Activated CD4-positive, alpha-beta T cell treated with anti-CD3 and anti-CD28 coated beads, Interleukin-2, amount 10 ng/mL, durations not matched to agents 24 days and 14 days (primary cell): Measurements from ENCODE around the gene PLXNA4. TPM values are rescaled to one million over a fixed set of nuclear protein-coding genes. Genes with fewer than 3 reads are reported as not detected.
"Not testable (repeated sequence)": the region's sequence is repeated elsewhere in the genome, so short reads cannot be mapped to it uniquely, and the experiment has no call there.

ENCODE experiments used
- DNase-seq: peaks from one replicate; pipeline ENCODE4 v3.0.0; 2022
- H3K27ac Mint-ChIP-seq: one replicate; pipeline ENCODE4 v1.8.0; 2022; ENCODE audit warnings: mild to moderate bottlenecking, mixed read lengths
- H3K27me3 Mint-ChIP-seq: one replicate; pipeline ENCODE4 v1.8.0; 2022; ENCODE audit warnings: mixed read lengths
- H3K36me3 Mint-ChIP-seq: one replicate; pipeline ENCODE4 v1.8.0; 2022; ENCODE audit warnings: low read depth, mild to moderate bottlenecking, mixed read lengths
- H3K4me1 Mint-ChIP-seq: one replicate; pipeline ENCODE4 v1.8.0; 2021; ENCODE audit warnings: mixed read lengths
- H3K4me3 Mint-ChIP-seq: one replicate; pipeline ENCODE4 v1.8.0; 2022; ENCODE audit warnings: mild to moderate bottlenecking, moderate library complexity, mixed read lengths
- H3K9me3 Mint-ChIP-seq: one replicate; pipeline ENCODE4 v1.8.0; 2021; ENCODE audit warnings: mixed read lengths
- intact Hi-C: fragments of 100-400 bp; cut with micrococcal nuclease; formaldehyde crosslinking; loops from one replicate; pipeline ENCODE4 v1.15.1; 2023
- total RNA-seq: library from RNA; stranded (reverse); gene quantifications from 2 replicates; pipeline ENCODE4 v1.2.3, GENCODE V29; 2022

The PLXNA4 gene
- total RNA-seq, 1 donor from 2014 or later = 0.70 TPM

GRCh38 chr7:132171130-132171576 lies 405.1 kb downstream of the PLXNA4 start:
- intact Hi-C loops = no loop called here
- Mint-ChIP-seq H3K4me3 (no peak overlapping the region), H3K9me3 (no peaks in the 10 kb centered on the region), H3K36me3 (no peaks in the 10 kb centered on the region), H3K27me3 (no peaks in the 10 kb centered on the region), H3K27ac (no peak overlapping the region), H3K4me1 (no peaks in the 10 kb centered on the region)
- DNase-seq = no peak

- no peaks in the 10 kb centered on the region for H3K4me1 Mint-ChIP-seq
- H3K4me3 Mint-ChIP-seq = no peak overlapping the region
- no peak for DNase-seq
- no peak overlapping the region for H3K27ac Mint-ChIP-seq
- no peaks in the 10 kb centered on the region for H3K9me3 Mint-ChIP-seq
- H3K36me3 Mint-ChIP-seq = no peaks in the 10 kb centered on the region
- intact Hi-C loops = no loop called here
- H3K27me3 Mint-ChIP-seq = no peaks in the 10 kb centered on the region
Observed at GRCh38 chr7:132169730-132170129, 406.5 kb downstream of the PLXNA4 start.

- H3K36me3 Mint-ChIP-seq = no peaks in the 10 kb centered on the region
- no peak overlapping the region for H3K27ac Mint-ChIP-seq
- DNase-seq = no peak
- no peaks in the 10 kb centered on the region for H3K27me3 Mint-ChIP-seq
- no peaks in the 10 kb centered on the region for H3K4me1 Mint-ChIP-seq
- H3K9me3 Mint-ChIP-seq = no peaks in the 10 kb centered on the region
- intact Hi-C loops = no loop called here
- no peak overlapping the region for H3K4me3 Mint-ChIP-seq
Observed at GRCh38 chr7:132168239-132168638, 408.0 kb downstream of the PLXNA4 start.

- H3K36me3 Mint-ChIP-seq, DNase-seq, H3K9me3 Mint-ChIP-seq, H3K4me1 Mint-ChIP-seq, H3K27me3 Mint-ChIP-seq, H3K27ac Mint-ChIP-seq, intact Hi-C loops, H3K4me3 Mint-ChIP-seq: not testable (repeated sequence)
Observed at GRCh38 chr7:132165695-132166094, 410.6 kb downstream of the PLXNA4 start.

- no peak for DNase-seq
Observed at GRCh38 chr7:132164558-132165125, 411.6 kb downstream of the PLXNA4 start.

GRCh38 chr7:132162556-132163144 lies 413.6 kb downstream of the PLXNA4 start:
- no peaks in the 10 kb centered on the region for H3K27me3 Mint-ChIP-seq
- DNase-seq = no peak
- H3K36me3 Mint-ChIP-seq = no peaks in the 10 kb centered on the region
- no peak overlapping the region for H3K4me3 Mint-ChIP-seq
- no peaks in the 10 kb centered on the region for H3K4me1 Mint-ChIP-seq
- no peak overlapping the region for H3K27ac Mint-ChIP-seq
- intact Hi-C loops = no loop called here
- no peaks in the 10 kb centered on the region for H3K9me3 Mint-ChIP-seq

More at GRCh38 chr7:132164558-132165125, 411.6 kb downstream of the PLXNA4 start:
- Mint-ChIP-seq H3K9me3 (no peaks in the 10 kb centered on the region), H3K4me1 (no peaks in the 10 kb centered on the region), H3K36me3 (no peaks in the 10 kb centered on the region), H3K27ac (no peak overlapping the region), H3K27me3 (no peaks in the 10 kb centered on the region), H3K4me3 (no peak overlapping the region)
- intact Hi-C loops = no loop called here

GRCh38 chr7:132161976-132162375 lies 414.3 kb downstream of the PLXNA4 start:
- no peak for DNase-seq
- Mint-ChIP-seq H3K27ac (no peak overlapping the region), H3K36me3 (no peaks in the 10 kb centered on the region), H3K9me3 (no peaks in the 10 kb centered on the region), H3K4me1 (no peaks in the 10 kb centered on the region), H3K4me3 (no peak overlapping the region), H3K27me3 (no peaks in the 10 kb centered on the region)
- intact Hi-C loops = no loop called here

- Mint-ChIP-seq H3K4me1 (no peaks in the 10 kb centered on the region), H3K9me3 (no peaks in the 10 kb centered on the region), H3K36me3 (no peaks in the 10 kb centered on the region), H3K27ac (no peak overlapping the region), H3K4me3 (no peak overlapping the region), H3K27me3 (no peaks in the 10 kb centered on the region)
- intact Hi-C loops = no loop called here
- no peak for DNase-seq
Observed at GRCh38 chr7:132161533-132161915, 414.7 kb downstream of the PLXNA4 start.

GRCh38 chr7:132160611-132161532 lies 415.4 kb downstream of the PLXNA4 start:
- Mint-ChIP-seq H3K27me3 (no peaks in the 10 kb centered on the region), H3K4me3 (no peak overlapping the region), H3K36me3 (no peaks in the 10 kb centered on the region), H3K4me1 (no peaks in the 10 kb centered on the region), H3K9me3 (no peaks in the 10 kb centered on the region), H3K27ac (no peak overlapping the region)
- DNase-seq = no peak
- intact Hi-C loops = no loop called here

GRCh38 chr7:132158841-132159240 lies 417.4 kb downstream of the PLXNA4 start:
- H3K27ac Mint-ChIP-seq = no peak overlapping the region
- intact Hi-C loops = no loop called here
- no peaks in the 10 kb centered on the region for H3K4me1 Mint-ChIP-seq
- H3K4me3 Mint-ChIP-seq = no peak overlapping the region
- H3K9me3 Mint-ChIP-seq = no peaks in the 10 kb centered on the region
- no peaks in the 10 kb centered on the region for H3K36me3 Mint-ChIP-seq
- H3K27me3 Mint-ChIP-seq = peaks cover 3% of the 10 kb centered on the region
- no peak for DNase-seq

- Mint-ChIP-seq H3K27me3 (peaks cover 3% of the 10 kb centered on the region), H3K9me3 (no peaks in the 10 kb centered on the region), H3K36me3 (no peaks in the 10 kb centered on the region), H3K4me3 (no peak overlapping the region), H3K27ac (no peak overlapping the region), H3K4me1 (no peaks in the 10 kb centered on the region)
- no peak for DNase-seq
- intact Hi-C loops = no loop called here
Observed at GRCh38 chr7:132158166-132158565, 418.1 kb downstream of the PLXNA4 start.

- DNase-seq = no peak
- Mint-ChIP-seq H3K27ac (no peak overlapping the region), H3K27me3 (peaks cover 3% of the 10 kb centered on the region), H3K9me3 (no peaks in the 10 kb centered on the region), H3K4me1 (no peaks in the 10 kb centered on the region), H3K4me3 (no peak overlapping the region), H3K36me3 (no peaks in the 10 kb centered on the region)
- intact Hi-C loops = no loop called here
Observed at GRCh38 chr7:132155715-132156114, 420.6 kb downstream of the PLXNA4 start.

GRCh38 chr7:132154695-132155471 lies 421.4 kb downstream of the PLXNA4 start:
- intact Hi-C loops = no loop called here
- no peak overlapping the region for H3K4me3 Mint-ChIP-seq
- no peaks in the 10 kb centered on the region for H3K9me3 Mint-ChIP-seq
- no peaks in the 10 kb centered on the region for H3K36me3 Mint-ChIP-seq
- no peak overlapping the region for H3K27ac Mint-ChIP-seq
- no peaks in the 10 kb centered on the region for H3K4me1 Mint-ChIP-seq
- no peak for DNase-seq
- peaks cover 3% of the 10 kb centered on the region for H3K27me3 Mint-ChIP-seq

GRCh38 chr7:132154248-132154647 lies 422.0 kb downstream of the PLXNA4 start:
- Mint-ChIP-seq H3K27ac (no peak overlapping the region), H3K4me3 (no peak overlapping the region), H3K9me3 (no peaks in the 10 kb centered on the region), H3K36me3 (no peaks in the 10 kb centered on the region), H3K27me3 (peaks cover 3% of the 10 kb centered on the region), H3K4me1 (no peaks in the 10 kb centered on the region)
- intact Hi-C loops = no loop called here
- no peak for DNase-seq
